ENCODE data around the gene CTDSPL.

CTDSPL gene

DNA sequence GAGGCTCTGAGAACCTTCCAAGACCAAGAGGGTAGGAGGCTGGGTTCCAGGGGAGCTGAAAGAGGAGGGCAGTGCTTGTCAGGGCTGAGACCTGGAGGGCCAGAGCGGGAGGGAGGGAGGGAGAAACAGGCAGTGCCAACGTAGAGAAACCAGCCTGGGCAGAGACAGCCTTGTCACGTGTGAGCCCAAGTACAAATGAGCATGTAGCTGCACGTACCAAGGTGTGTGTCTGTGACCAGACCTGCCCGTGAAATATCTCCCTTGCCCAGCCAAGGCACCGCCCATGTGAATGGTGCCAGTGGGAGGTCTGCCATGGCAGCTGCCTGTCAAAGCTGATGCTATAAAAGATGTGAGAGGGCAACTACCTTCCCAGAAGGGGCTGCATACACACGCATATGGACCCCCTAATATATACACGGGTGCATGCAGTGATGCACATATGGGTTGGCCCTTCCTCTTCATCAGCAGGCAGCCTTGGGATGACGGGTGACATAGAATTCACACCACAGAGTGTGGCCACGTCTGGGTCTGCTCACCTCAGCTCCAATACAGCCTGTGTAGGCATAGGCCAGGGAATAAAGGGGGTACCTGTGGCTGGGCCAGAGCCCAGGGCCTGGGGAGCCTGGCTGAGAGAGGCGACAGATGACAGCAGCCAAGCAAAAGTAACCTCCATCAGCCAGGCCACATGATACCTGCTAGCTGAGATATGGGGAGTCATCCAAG lies 7.8 kb upstream of the CTDSPL start:
- no peak for DNase-seq (ENCODE audit: low spot score)

GRCh38 chr3:37855363-37855970 lies 6.2 kb upstream of the CTDSPL start:
- DNase-seq (ENCODE audit: low spot score) = peak; percentile 75

DNA sequence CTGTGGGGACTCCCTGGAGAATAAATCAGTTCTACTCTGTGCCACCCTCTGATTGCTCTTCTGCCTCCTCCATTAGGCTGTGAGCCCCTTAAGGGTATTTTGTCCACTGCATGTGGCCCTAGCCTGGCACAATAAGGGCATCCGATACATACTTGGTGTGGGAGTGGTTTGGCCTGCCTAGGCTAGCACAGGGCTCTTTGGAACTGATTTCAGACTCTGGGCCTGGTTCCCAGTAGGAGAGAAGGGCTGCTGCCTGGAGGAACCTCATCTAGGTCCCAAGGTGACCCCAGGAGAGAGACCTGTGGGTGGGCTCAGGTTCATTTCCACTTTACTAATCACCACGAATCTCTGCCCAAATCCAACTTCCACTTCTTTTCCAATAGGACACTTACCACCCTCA lies 5.3 kb upstream of the CTDSPL start:
- DNase-seq (ENCODE audit: low spot score) = no peak

DNA sequence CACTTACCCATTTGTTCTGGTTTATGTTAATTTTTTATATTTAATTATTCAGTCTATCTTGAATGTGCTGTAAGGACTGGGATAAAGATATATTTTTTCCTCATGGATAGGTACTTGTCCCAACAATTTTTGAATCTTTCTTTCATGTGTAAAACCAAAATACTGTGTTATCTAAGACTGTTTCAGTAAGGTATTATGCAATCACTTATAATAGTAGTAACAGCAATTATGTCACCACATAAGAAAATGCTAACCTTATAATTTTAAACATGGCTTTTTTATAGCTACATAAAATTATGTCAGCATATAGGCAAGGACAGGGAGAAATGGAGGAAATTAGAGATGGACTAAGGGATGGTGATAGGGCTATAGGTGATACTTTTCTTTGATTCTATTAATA lies 2.9 kb upstream of the CTDSPL start:
- DNase-seq (ENCODE audit: low spot score) = no peak

GRCh38 chr3:37859354-37859753 lies 2.3 kb upstream of the CTDSPL start:
- DNase-seq (ENCODE audit: low spot score) = no peak

GRCh38 chr3:37859908-37860199 lies 1.8 kb upstream of the CTDSPL start:
- DNase-seq (ENCODE audit: low spot score) = no peak

DNA sequence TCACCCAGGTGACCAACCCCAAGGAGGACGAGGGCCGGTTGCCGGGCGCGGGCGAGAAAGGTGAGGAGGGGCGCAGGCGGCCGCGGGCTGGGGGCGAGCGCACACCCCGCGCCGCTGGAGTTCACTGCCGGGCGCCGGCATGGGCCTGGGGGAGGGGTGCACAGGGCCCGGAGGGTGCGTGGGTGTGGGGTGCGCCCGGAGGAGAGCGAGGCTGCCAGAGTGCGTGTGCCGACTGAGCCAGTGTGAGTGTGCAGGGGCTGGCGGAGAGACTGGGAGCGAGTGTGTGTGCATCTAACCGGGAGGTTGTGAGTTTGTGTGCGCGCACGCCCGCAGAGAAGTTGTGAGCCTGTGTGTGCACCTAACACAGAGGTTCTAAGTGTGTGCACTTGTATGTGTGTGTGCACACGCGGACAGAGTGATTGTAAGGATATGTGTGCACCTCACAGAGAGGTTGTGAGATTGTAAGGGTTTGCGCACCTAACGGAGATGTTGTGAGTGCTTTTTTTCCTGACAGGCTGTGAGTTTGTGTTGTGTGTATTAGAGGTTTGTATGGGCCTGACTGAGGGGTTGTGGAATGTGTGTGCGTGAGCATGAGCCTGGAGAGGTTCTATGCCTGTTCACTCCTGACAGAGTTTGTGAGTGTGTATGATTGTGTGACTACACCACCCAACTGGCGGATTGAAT lies 681 bp downstream of the CTDSPL start:
- DNase-seq (ENCODE audit: low spot score) = peak; percentile 43

DNA sequence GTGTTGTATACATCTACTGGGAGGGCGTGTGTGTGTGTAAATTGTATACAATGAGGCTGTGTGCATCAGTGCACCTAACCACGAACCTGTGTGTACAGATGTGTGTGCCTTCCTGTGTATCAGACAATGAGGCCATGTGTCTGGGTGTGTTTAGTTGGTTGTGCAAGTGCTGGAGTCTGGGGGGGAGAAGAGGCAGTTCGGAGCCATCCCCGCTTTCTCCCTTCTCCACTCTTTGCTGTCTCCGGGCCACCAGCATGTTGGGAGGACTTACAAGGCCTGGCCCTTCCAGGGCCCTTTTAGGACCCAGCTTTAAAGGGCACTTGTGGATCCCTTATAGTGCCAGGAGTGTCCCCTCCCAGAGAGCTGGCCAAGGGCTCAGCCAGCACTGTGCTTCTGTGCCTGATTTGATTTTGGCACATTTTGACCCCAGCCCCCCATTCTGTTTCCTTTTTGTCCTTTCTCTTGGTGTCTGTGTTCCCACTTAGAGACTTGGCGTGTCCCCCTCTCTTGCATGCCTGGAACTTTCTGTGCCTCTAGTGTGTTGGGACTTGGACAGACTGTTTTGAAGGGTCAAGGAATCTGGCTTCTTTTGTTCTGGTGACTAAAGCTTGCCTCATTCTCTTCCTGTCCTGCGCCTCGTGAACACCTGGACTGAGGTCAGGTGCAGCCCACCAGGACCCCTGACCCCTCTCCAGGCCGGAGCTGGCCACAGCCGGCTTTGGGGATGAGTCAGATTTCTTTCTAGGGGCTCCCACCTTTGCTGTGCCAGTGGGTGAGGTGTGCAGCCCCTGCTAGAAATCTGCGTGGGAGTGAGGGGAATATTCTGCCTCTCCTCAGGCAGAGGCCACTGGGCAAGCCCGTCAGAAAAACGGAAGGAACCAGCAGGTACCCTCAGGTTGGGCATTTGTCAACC lies 1.5 kb downstream of the CTDSPL start:
- DNase-seq (ENCODE audit: low spot score) = no peak

- no peak for DNase-seq (ENCODE audit: low spot score)
Measured at GRCh38 chr3:37863949-37864822, 2.5 kb downstream of the CTDSPL start.

DNA sequence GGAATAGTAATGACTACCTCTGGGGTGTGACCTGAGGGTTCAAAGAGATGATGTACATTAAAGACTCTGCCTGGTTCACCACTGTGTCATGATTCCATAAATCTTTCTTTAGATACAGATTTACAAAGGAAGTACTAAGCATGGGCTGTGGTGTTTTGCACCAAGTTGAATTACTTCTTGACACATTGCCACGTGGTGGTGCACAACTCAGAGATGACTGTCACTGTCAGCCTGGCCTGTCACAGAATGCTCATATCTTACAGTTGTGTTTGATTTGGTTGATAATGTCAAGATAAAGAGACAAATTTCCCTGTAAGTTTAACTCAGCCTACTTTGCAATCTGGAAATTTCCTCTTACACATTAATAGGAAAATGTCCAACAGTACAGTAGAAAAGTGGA lies 3.2 kb downstream of the CTDSPL start:
- no peak for DNase-seq (ENCODE audit: low spot score)

- DNase-seq (ENCODE audit: low spot score) = no peak
Measured at GRCh38 chr3:37867144-37867543, 5.5 kb downstream of the CTDSPL start.

DNA sequence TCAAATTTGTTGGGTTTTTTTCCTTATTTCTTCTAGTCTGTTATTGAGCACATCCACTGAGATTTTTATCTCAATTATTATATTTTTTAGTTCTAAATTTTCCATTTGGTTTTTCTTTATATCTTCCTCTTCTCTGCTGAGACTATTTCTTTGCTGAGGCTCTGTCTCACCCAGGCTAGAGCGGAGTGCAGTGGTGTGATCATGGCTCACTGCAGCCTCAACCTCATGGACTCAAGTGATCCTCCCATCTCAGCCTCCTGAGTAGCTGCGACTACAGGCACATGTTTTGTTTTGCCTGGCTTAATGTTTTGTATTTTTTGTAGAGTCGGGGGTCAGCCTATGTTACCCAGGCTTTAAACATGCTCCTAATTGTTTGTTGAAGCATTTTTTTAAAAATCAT lies 10.2 kb downstream of the CTDSPL start:
- DNase-seq (ENCODE audit: low spot score) = no peak

- no peak for DNase-seq (ENCODE audit: low spot score)
Measured at GRCh38 chr3:37872413-37873160, 10.9 kb downstream of the CTDSPL start.

DNA sequence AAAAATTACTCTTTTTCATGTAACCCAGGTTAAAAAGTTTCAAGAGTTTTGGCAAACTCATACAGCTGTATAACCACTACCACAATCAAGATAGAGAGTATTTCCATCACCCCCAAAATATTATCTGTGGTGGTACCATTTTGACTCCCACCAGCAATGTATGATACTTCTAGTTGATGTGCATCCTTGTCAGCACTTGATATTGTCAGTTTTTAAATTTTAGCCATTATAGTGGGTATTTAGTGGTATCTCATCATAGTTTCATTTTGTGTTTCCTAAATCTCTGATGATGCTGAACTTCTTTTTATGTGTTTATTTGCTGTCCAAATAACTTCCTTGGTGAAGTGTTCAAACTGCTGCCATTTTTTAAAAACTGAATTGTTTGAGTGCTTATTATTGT lies 14.6 kb downstream of the CTDSPL start:
- no peak for DNase-seq (ENCODE audit: low spot score)

GRCh38 chr3:37882711-37883110 lies 21.0 kb downstream of the CTDSPL start:
- no peak for DNase-seq (ENCODE audit: low spot score)

DNA sequence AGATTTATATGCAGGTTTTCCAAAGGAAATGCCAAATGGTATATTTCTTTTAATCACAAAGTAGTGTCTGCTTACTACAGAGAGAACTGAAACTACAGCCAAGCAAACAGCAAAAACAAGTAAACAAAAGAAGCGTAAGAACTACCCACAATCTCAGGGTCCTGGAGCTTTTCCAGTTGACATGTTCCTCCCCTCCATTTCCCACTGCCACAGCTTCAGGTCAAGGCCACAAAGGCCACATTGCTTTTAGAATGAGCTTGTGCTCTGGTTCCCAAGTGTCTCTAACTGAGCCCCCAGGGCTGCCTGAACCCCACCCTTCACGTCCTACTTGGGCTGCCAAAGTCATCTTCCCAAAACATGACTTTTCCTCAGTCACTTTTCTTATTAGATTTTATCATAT lies 24.1 kb downstream of the CTDSPL start:
- no peak for DNase-seq (ENCODE audit: low spot score)

DNA sequence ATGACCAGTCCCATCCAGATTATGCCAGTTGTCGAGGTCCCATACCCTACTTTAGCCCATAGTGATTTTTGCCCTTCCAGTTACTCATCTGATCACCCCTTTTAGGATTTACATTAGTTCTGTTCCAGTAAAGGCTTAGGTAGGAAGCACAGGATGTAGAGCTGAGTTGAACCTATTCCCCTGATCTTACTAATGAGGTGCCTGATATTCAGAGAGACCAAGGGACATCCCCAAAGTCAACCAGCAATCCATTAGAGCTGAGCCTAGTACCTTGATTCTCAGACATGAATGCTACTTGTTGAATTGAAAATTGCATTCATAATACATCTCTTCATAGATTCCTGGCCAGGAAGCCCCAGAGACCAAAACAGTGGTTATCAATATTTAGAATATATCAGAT lies 24.7 kb downstream of the CTDSPL start:
- DNase-seq (ENCODE audit: low spot score) = no peak

GRCh38 chr3:37887062-37887461 lies 25.4 kb downstream of the CTDSPL start:
- no peak for DNase-seq (ENCODE audit: low spot score)

- DNase-seq (ENCODE audit: low spot score) = no peak
Measured at GRCh38 chr3:37887824-37888223, 26.1 kb downstream of the CTDSPL start.

DNA sequence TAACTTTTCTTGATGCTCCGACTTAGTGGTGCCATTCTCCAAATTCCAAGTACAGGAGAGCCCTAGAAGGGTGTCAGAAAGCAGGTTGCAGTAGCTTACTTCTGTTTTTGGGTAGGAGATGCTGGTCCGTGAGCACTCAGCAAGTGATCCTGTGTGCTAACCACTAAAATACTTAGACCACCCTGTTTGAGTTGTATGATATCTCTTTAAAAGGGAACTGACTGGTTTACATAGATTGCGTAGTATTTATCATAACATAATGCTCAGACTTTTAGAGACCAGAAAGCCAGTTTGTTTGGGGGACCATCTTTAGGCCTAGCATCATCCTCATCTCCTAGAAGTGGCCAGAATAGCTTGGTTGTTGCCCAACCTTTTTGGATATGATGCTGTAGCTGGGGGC lies 26.7 kb downstream of the CTDSPL start:
- no peak for DNase-seq (ENCODE audit: low spot score)

DNA sequence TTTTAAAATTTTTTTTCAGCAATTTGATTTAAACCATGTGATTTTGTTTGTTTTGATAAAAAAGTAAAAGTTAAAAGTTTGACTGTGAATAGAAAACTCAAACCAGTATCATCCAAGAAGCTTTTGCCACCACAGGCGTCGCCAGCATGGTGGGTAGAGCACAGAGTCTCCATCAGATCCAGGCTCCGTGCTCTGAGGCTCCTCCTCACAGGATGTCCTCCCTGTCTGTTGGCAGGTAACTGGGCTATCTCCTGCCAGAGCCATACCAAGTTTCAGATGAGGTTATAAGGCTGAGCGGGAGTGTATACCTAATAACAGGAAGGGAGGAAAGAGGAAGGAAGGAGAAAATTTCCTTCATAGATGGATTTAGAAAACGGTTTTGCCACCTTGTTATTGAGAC lies 28.8 kb downstream of the CTDSPL start:
- DNase-seq (ENCODE audit: low spot score) = no peak
